ENCODE measurements around the gene KLF16. TPM values are rescaled to one million over a fixed set of nuclear protein-coding genes. Genes with fewer than 3 reads are reported as not detected.

KLF16 gene
- total RNA-seq, 1 donor from 2014 or later = 15.3 TPM

- Histone ChIP-seq H3K36me3 (ENCODE audit: control insufficient read depth, insufficient read depth, low read length) (no peaks in the 10 kb centered on the region), H3K4me3 (ENCODE audit: low read depth, low read length) (peak overlapping the region; percentile 49), H3K27me3 (ENCODE audit: control insufficient read depth, insufficient read depth, low read length) (no peaks in the 10 kb centered on the region)
- peak; percentile 83 for DNase-seq (ENCODE audit: low read depth)
- TF ChIP-seq CTCF (IDR thresholded peaks at IDR 0.05; ENCODE audit: insufficient read depth, low read length, poor library complexity, severe bottlenecking) = peak; percentile 81
Measured at GRCh38 chr19:1812426-1813191, 50.8 kb downstream of the KLF16 start.

- no peaks in the 10 kb centered on the region for H3K36me3 ChIP-seq (ENCODE audit: control insufficient read depth, insufficient read depth, low read length)
- DNase-seq (ENCODE audit: low read depth) = no peak
- peak; percentile 22 for TF ChIP-seq CTCF (IDR thresholded peaks at IDR 0.05; ENCODE audit: insufficient read depth, low read length, poor library complexity, severe bottlenecking)
- H3K4me3 ChIP-seq (ENCODE audit: low read depth, low read length) = peak within 1 kb of the TSS; percentile 53
- H3K27me3 ChIP-seq (ENCODE audit: control insufficient read depth, insufficient read depth, low read length) = peaks cover 2% of the 10 kb centered on the region
Measured at GRCh38 chr19:1811942-1812425, 51.4 kb downstream of the KLF16 start, which contains the start of gene ATP8B3. Gene ATP8B3 (minus strand): TSS chr19:1812276. CDS start chr19:1811736, 540 bp downstream.

GRCh38 chr19:1811472-1811894 lies 51.9 kb downstream of the KLF16 start:
- H3K4me3 ChIP-seq (ENCODE audit: low read depth, low read length) = peak overlapping the region; percentile 53
- no peak for TF ChIP-seq CTCF (IDR thresholded peaks at IDR 0.05; ENCODE audit: insufficient read depth, low read length, poor library complexity, severe bottlenecking)
- DNase-seq (ENCODE audit: low read depth) = peak; percentile 63
- H3K27me3 ChIP-seq (ENCODE audit: control insufficient read depth, insufficient read depth, low read length) = peaks cover 3% of the 10 kb centered on the region
- H3K36me3 ChIP-seq (ENCODE audit: control insufficient read depth, insufficient read depth, low read length) = no peaks in the 10 kb centered on the region

- H3K36me3 ChIP-seq (ENCODE audit: control insufficient read depth, insufficient read depth, low read length) = no peaks in the 10 kb centered on the region
- peaks cover 3% of the 10 kb centered on the region for H3K27me3 ChIP-seq (ENCODE audit: control insufficient read depth, insufficient read depth, low read length)
- DNase-seq (ENCODE audit: low read depth) = no peak
- no peak overlapping the region for H3K4me3 ChIP-seq (ENCODE audit: low read depth, low read length)
- TF ChIP-seq CTCF (IDR thresholded peaks at IDR 0.05; ENCODE audit: insufficient read depth, low read length, poor library complexity, severe bottlenecking) = no peak
Measured at GRCh38 chr19:1810439-1811160, 52.8 kb downstream of the KLF16 start.

- no peaks in the 10 kb centered on the region for H3K36me3 ChIP-seq (ENCODE audit: control insufficient read depth, insufficient read depth, low read length)
Measured at GRCh38 chr19:1809678-1810077, 53.7 kb downstream of the KLF16 start.

More at GRCh38 chr19:1809678-1810077, 53.7 kb downstream of the KLF16 start:
- Histone ChIP-seq H3K4me3 (ENCODE audit: low read depth, low read length) (no peak overlapping the region), H3K27me3 (ENCODE audit: control insufficient read depth, insufficient read depth, low read length) (peaks cover 3% of the 10 kb centered on the region)
- TF ChIP-seq CTCF (IDR thresholded peaks at IDR 0.05; ENCODE audit: insufficient read depth, low read length, poor library complexity, severe bottlenecking) = no peak
- DNase-seq (ENCODE audit: low read depth) = no peak

Data from kidney epithelial cell (primary cell).